Heart left ventricle (tissue), 16 donors: ENCODE measurements around the gene TRAF4. TPM values are rescaled to one million over a fixed set of nuclear protein-coding genes. Genes with fewer than 3 reads are reported as not detected.
A peak's percentile ranks its signal among the peaks of the same experiment; 100 is the strongest.

Experiments used
- ATAC-seq, 4 donors: fragments of 200-7000 bp; cut with Tn5 transposase; one replicate each; pipeline ENCODE4 v1.9.1; 2020 to 2022; ENCODE audit warnings: moderate library complexity in 4 of 4, mild to moderate bottlenecking in 3 of 4, moderate number of reproducible peaks in 1 of 4
- DNase-seq, 5 donors: peaks; one replicate each; pipeline ENCODE4 v3.0.0-alpha.2; 2020
- H3K27ac ChIP-seq, 12 donors: fragments of 200-600 bp; sonication (generic) in 4 of 12; one replicate each; pipeline versions ENCODE4 v1.5.0 to v1.8.0; 2016 to 2022; ENCODE audit warnings: mild to moderate bottlenecking in 2 of 12
- H3K27me3 ChIP-seq, 9 donors: fragments of 200-600 bp; sonication (generic) in 2 of 9; one replicate each; pipeline versions ENCODE4 v1.5.1 to v1.8.0; 2016 to 2022; ENCODE audit warnings: mild to moderate bottlenecking in 3 of 9
- H3K36me3 ChIP-seq, 9 donors: fragments of 200-600 bp; sonication (generic) in 2 of 9; one replicate each; pipeline versions ENCODE4 v1.5.0 to v1.8.0; 2018 to 2022; ENCODE audit warnings: mild to moderate bottlenecking in 2 of 9
- H3K4me1 ChIP-seq, 12 donors: fragments of 200-600 bp; sonication (generic) in 4 of 12; one replicate each; pipeline versions ENCODE4 v1.5.0 to v1.8.0; 2016 to 2022; ENCODE audit warnings: mild to moderate bottlenecking in 3 of 12
- H3K4me3 ChIP-seq, 12 donors: fragments of 200-600 bp; sonication (generic) in 4 of 12; one replicate each; pipeline versions ENCODE4 v1.5.0 to v1.8.0; 2017 to 2022; ENCODE audit warnings: mild to moderate bottlenecking in 9 of 12, moderate library complexity in 4 of 12
- H3K9me3 ChIP-seq, 12 donors: fragments of 200-600 bp; sonication (generic) in 4 of 12; one replicate each; pipeline versions ENCODE4 v1.5.0 to v1.8.0; 2016 to 2022; ENCODE audit warnings: mild to moderate bottlenecking in 1 of 12
- CTCF ChIP-seq, 12 donors: fragments of 200-600 bp; sonication (generic) in 4 of 12; IDR thresholded peaks; one replicate each; pipeline versions ENCODE4 v1.5.0 to v1.8.0; 2018 to 2022; ENCODE audit warnings: antibody characterized with exemption in 12 of 12, mild to moderate bottlenecking in 5 of 12
- POLR2A ChIP-seq, 2 donors: fragments of 450-650 bp; IDR thresholded peaks; one replicate each; pipeline ENCODE4 v1.6.1; 2017; ENCODE audit warnings: antibody characterized with exemption in 2 of 2, mild to moderate bottlenecking in 2 of 2, moderate library complexity in 2 of 2
- WGBS, 4 donors: extraction: QIAGEN DNeasy Blood & Tissue Kit in 2 of 4; methylation state at CpG; one replicate each; pipeline versions ENCODE4 v1.1.5 to v1.1.7; 2013 to 2018; 5-methylcytosine and 5-hydroxymethylcytosine counted together
- intact Hi-C, 10 donors: fragments of 100-400 bp; cut with DNase I; formaldehyde crosslinking; loops; one replicate each; pipeline versions ENCODE4 v1.11.1 to v1.14.2; 2022
- polyA plus RNA-seq, 2 donors: library from polyadenylated mRNA; stranded (reverse); fragments of 200-250 nt; gene quantifications; one replicate each; pipeline ENCODE4 v1.2.3, GENCODE V29; 2013
- total RNA-seq, 9 donors: library from RNA; depleted of rRNA in 2 of 9; stranded (reverse); fragments of >200 nt in 2 of 9; fragmentation: NEBNext Ultra II Directional in 3 of 9; extraction: Animal tissue kit (Norgen Biotek cat#: 25700) in 3 of 9; gene quantifications; one replicate each; pipeline versions ENCODE4 v1.1.0 to v1.2.4, GENCODE V29; 2016 to 2023
- donor health status: ischemic (EF 13 %, LVEDD 7.1; RV severe dilation, severe dysfunction).
- donor health status: healthy with polysubstance abuse.
- donor health status: DM: no; HTN: yes; CAD: no.
- donor health status: DM: no; HTN: no; CAD: no.
- donor health status: ischemic (EF 25% LVEDD 6.9; RV normal size, moderate dysfunction).
- donor health status: ischemic (EF 25% LVEDD 5.7; RV mildly dilated, moderate dysfunction).
- donor health status: healthy.
- donor health status: DM: yes; HTN: yes; CAD: no.
- donor health status: ischemic (EF 35%, LVEDD 5.7; RV mildly dilated, moderate dysfunction).
- donor health status: nonischemic (EF 11% LVEDD 7.7; RV severe dilation, severe dysfunction).
- donor health status: DM: yes; HTN: yes; CAD: no.
- donor health status: PGD.
- donor health status: ischemic (EF 29% LVEDD 5.4; RV normal size, mild dysfunction).
- donor health status: nonischemic (EF 23%, LVEDD 6.1; RV moderate dilation, normal function).

The TRAF4 gene
- total and polyA plus RNA-seq, 11 donors = 1.5 to 11.5 (median 2.7) TPM

GRCh38 chr17:28726226-28726626 lies 17.6 kb upstream of the TRAF4 start, which contains the start of gene TLCD1:
TLCD1 (minus strand) TSS chr17:28726233; CDS start chr17:28726097, 136 bp downstream.
- peak within 1 kb of the TSS in 11 of 12 donors; percentile 27 to 97 (median 66) for H3K27ac ChIP-seq
- peak within 1 kb of the TSS; percentile 49 to 90 (median 82) for H3K4me3 ChIP-seq
- peaks cover 0 to 58% (median 35%) of the 10 kb centered on the region in 12 donors for H3K4me1 ChIP-seq
- DNase-seq (peak in 4 of 5 donors; percentile 67 to 88 (median 75)), ATAC-seq (peak; percentile 15 to 51 (median 32))
- 0 to 2% (median 1%) methylated on average over 1 to 49 of the region's 49 CpGs for WGBS, 4 donors
- no peaks in the 10 kb centered on the region for H3K9me3 ChIP-seq
- intact Hi-C loops = loop anchor here in 9 of 10 donors (1.0 to 10.0 kb wide), 9 partner anchors 24 to 569 kb away; partner anchors contain the start of genes PHF12 (in 2 of the 9) and NUFIP2 (in 1 of the 9)
- peaks cover 0 to 40% (median 36%) of the 10 kb centered on the region in 9 donors for H3K36me3 ChIP-seq
- peaks cover 0 to 4% (median 0%) of the 10 kb centered on the region in 9 donors for H3K27me3 ChIP-seq
- TF ChIP-seq CTCF (IDR thresholded peaks at IDR 0.05) (no peak), POLR2A (IDR thresholded peaks at IDR 0.05) (no peak)

- Histone ChIP-seq H3K27ac (peak overlapping the region in 11 of 12 donors; percentile 21 to 97 (median 63)), H3K4me1 (peaks cover 0 to 52% (median 29%) of the 10 kb centered on the region in 12 donors), H3K4me3 (peak overlapping the region; percentile 49 to 90 (median 82)), H3K27me3 (peaks cover 0 to 4% (median 0%) of the 10 kb centered on the region in 9 donors), H3K36me3 (peaks cover 0 to 34% (median 30%) of the 10 kb centered on the region in 9 donors), H3K9me3 (no peaks in the 10 kb centered on the region)
- DNase-seq = peak; percentile 91 to 97 (median 92)
- peak; percentile 70 to 78 (median 73) for ATAC-seq
- TF ChIP-seq CTCF (IDR thresholded peaks at IDR 0.05) = peak in 11 of 12 donors; percentile 99 to 100 (median 99)
- peak in 1 of 2 donors; percentile 3 for TF ChIP-seq POLR2A (IDR thresholded peaks at IDR 0.05)
- intact Hi-C loops = loop anchor here in 9 of 10 donors (1.0 to 10.0 kb wide), 9 partner anchors 23 to 568 kb away; partner anchors contain the start of genes PHF12 (in 2 of the 9) and NUFIP2 (in 1 of the 9)
- WGBS, 4 donors = 0 to 1% (median 0%) methylated on average over 26 to 57 of the region's 57 CpGs
Observed at GRCh38 chr17:28726627-28727491, 17.0 kb upstream of the TRAF4 start.

- peak within 1 kb of the TSS; percentile 54 to 90 (median 82) for H3K4me3 ChIP-seq
- H3K27me3 ChIP-seq = peaks cover 0 to 4% (median 0%) of the 10 kb centered on the region in 9 donors
- H3K27ac ChIP-seq = peak within 1 kb of the TSS; percentile 89 to 98 (median 97)
- 0 to 1% (median 0%) methylated on average over 50 to 64 of the region's 64 CpGs for WGBS, 4 donors
- peaks cover 0 to 16% (median 12%) of the 10 kb centered on the region in 9 donors for H3K36me3 ChIP-seq
- peaks cover 0 to 40% (median 23%) of the 10 kb centered on the region in 12 donors for H3K4me1 ChIP-seq
- no peaks in the 10 kb centered on the region for H3K9me3 ChIP-seq
- ATAC-seq = peak; percentile 76 to 88 (median 84)
- intact Hi-C loops = loop anchor here in 7 of 10 donors (1.0 to 10.0 kb wide), 12 partner anchors 14 to 566 kb away; partner anchors contain the start of genes PHF12 (in 2 of the 7), TRAF4 (in 2 of the 7) and NUFIP2 (in 1 of the 7)
- TF ChIP-seq CTCF (IDR thresholded peaks at IDR 0.05) = peak in 1 of 12 donors; percentile 2
- TF ChIP-seq POLR2A (IDR thresholded peaks at IDR 0.05) = peak in 1 of 2 donors; percentile 75
- peak; percentile 94 to 97 (median 95) for DNase-seq
Observed at GRCh38 chr17:28728364-28729200, 15.2 kb upstream of the TRAF4 start, which contains the start of gene NEK8. NEK8 (plus strand) TSS chr17:28728788; CDS start chr17:28728814, 26 bp downstream.
